HepG2 (cell line): ENCODE data around the gene NEMP2.

Source experiments
- FOXK2 ChIP-seq: fragments of 450-650 bp; IDR thresholded peaks from 2 replicates; pipeline ENCODE4 v1.6.1; 2016
- PHF8 ChIP-seq: sonication (generic); formaldehyde crosslinking; IDR thresholded peaks from 2 replicates; pipeline ENCODE4 v1.5.0; 2020; ENCODE audit warnings: missing genetic modification reagents
- POLR2A ChIP-seq, 2 experiments: IDR thresholded peaks; 2 replicates each; pipeline ENCODE4 v1.6.1; 2011; ENCODE audit warnings: low read depth in 2 of 2, low read length in 2 of 2, mild to moderate bottlenecking in 1 of 2, moderate library complexity in 1 of 2; ENCODE audit not compliant: insufficient read depth in 1 of 2
- TAF1 ChIP-seq: sonication (generic); formaldehyde crosslinking; IDR thresholded peaks from 2 replicates; pipeline ENCODE4 v1.4.0; 2020; ENCODE audit warnings: missing genetic modification reagents
- YEATS4 ChIP-seq: sonication (generic); formaldehyde crosslinking; IDR thresholded peaks from 2 replicates; pipeline ENCODE4 v1.4.0; 2020; ENCODE audit warnings: missing genetic modification reagents, borderline replicate concordance
- ZNF607 ChIP-seq: sonication (generic); formaldehyde crosslinking; IDR thresholded peaks from 2 replicates; pipeline ENCODE4 v1.5.1; 2020; ENCODE audit warnings: missing genetic modification reagents, mild to moderate bottlenecking, borderline replicate concordance
- TF ChIP-seq, protein P1 (sequence below): sonication (generic); formaldehyde crosslinking; IDR thresholded peaks from 2 replicates; pipeline ENCODE4 v1.5.0; 2020; ENCODE audit warnings: mild to moderate bottlenecking, missing genetic modification reagents, moderate library complexity
- TF ChIP-seq, protein P2 (sequence below): IDR thresholded peaks from 2 replicates; pipeline ENCODE4 v1.4.0; 2020; ENCODE audit warnings: mild to moderate bottlenecking, missing genetic modification reagents

DNA sequence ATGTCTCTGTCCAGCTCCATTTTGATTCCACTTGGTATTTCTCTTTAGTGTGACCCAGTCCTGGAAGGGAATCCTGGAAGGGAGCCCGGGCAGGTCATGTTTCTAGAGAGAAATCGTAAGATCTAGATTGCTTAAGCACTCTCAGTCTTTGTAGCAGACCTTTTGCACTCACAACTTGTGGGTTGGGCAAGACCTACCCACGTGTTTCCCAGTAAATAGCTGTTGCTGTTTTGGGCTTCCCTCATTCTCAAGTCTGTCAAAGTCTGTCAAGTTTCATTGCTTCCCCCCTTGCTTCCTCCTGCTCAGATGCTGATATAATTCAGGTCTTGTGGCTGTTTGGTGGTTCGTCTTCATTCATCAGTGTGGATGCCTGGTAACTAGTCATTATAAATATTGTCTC, 17.4 kb upstream of the NEMP2 start:
- TF ChIP-seq TAF1: no peak
- TF ChIP-seq POLR2A (IDR thresholded peaks at IDR 0.05; ENCODE audit: insufficient read depth in 1 of 2, low read depth in 2 of 2, low read length in 2 of 2): no peak
- TF ChIP-seq PHF8: no peak
- TF ChIP-seq, protein P1, sequence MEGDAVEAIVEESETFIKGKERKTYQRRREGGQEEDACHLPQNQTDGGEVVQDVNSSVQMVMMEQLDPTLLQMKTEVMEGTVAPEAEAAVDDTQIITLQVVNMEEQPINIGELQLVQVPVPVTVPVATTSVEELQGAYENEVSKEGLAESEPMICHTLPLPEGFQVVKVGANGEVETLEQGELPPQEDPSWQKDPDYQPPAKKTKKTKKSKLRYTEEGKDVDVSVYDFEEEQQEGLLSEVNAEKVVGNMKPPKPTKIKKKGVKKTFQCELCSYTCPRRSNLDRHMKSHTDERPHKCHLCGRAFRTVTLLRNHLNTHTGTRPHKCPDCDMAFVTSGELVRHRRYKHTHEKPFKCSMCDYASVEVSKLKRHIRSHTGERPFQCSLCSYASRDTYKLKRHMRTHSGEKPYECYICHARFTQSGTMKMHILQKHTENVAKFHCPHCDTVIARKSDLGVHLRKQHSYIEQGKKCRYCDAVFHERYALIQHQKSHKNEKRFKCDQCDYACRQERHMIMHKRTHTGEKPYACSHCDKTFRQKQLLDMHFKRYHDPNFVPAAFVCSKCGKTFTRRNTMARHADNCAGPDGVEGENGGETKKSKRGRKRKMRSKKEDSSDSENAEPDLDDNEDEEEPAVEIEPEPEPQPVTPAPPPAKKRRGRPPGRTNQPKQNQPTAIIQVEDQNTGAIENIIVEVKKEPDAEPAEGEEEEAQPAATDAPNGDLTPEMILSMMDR (CRISPR knock-in tag): no peak
- TF ChIP-seq, protein P2, sequence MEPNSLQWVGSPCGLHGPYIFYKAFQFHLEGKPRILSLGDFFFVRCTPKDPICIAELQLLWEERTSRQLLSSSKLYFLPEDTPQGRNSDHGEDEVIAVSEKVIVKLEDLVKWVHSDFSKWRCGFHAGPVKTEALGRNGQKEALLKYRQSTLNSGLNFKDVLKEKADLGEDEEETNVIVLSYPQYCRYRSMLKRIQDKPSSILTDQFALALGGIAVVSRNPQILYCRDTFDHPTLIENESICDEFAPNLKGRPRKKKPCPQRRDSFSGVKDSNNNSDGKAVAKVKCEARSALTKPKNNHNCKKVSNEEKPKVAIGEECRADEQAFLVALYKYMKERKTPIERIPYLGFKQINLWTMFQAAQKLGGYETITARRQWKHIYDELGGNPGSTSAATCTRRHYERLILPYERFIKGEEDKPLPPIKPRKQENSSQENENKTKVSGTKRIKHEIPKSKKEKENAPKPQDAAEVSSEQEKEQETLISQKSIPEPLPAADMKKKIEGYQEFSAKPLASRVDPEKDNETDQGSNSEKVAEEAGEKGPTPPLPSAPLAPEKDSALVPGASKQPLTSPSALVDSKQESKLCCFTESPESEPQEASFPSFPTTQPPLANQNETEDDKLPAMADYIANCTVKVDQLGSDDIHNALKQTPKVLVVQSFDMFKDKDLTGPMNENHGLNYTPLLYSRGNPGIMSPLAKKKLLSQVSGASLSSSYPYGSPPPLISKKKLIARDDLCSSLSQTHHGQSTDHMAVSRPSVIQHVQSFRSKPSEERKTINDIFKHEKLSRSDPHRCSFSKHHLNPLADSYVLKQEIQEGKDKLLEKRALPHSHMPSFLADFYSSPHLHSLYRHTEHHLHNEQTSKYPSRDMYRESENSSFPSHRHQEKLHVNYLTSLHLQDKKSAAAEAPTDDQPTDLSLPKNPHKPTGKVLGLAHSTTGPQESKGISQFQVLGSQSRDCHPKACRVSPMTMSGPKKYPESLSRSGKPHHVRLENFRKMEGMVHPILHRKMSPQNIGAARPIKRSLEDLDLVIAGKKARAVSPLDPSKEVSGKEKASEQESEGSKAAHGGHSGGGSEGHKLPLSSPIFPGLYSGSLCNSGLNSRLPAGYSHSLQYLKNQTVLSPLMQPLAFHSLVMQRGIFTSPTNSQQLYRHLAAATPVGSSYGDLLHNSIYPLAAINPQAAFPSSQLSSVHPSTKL (CRISPR knock-in tag): no peak
- no peak for TF ChIP-seq ZNF607 (CRISPR knock-in tag)
- no peak for TF ChIP-seq YEATS4 (CRISPR knock-in tag)
- TF ChIP-seq FOXK2: no peak
